HCEC 1CT (cell line): Measurements from ENCODE around the gene AKR1C2.
A peak's percentile ranks its signal among the peaks of the same experiment; 100 is the strongest.
"Not testable (repeated sequence)": the region's sequence is repeated elsewhere in the genome, so short reads cannot be mapped to it uniquely, and the experiment has no call there.

Source experiments
- DNase-seq: peaks from one replicate; pipeline ENCODE4 v3.0.0-alpha.2; 2017

AKR1C2 gene

GRCh38 chr10:4953405-4953804 is 50.3 kb downstream of the AKR1C2 start:
- DNase-seq, result no peak

- not testable (repeated sequence) for DNase-seq
Observed at GRCh38 chr10:4951512-4952162, 52.0 kb downstream of the AKR1C2 start.

- DNase-seq, result peak; percentile 97
Observed at GRCh38 chr10:4947635-4948596, 55.7 kb downstream of the AKR1C2 start.

- DNase-seq, result peak; percentile 69
Observed at GRCh38 chr10:4947039-4947634, 56.5 kb downstream of the AKR1C2 start.

- no peak for DNase-seq
Observed at GRCh38 chr10:4945766-4946717, 57.6 kb downstream of the AKR1C2 start.

- no peak for DNase-seq
Observed at GRCh38 chr10:4944841-4945240, 58.8 kb downstream of the AKR1C2 start.

GRCh38 chr10:4943821-4944220 is 59.8 kb downstream of the AKR1C2 start:
- no peak for DNase-seq

GRCh38 chr10:4943416-4943815 is 60.2 kb downstream of the AKR1C2 start:
- DNase-seq, result not testable (repeated sequence)

- DNase-seq, result peak; percentile 77
Observed at GRCh38 chr10:4942931-4943330, 60.7 kb downstream of the AKR1C2 start.

GRCh38 chr10:4941540-4942330 is 61.9 kb downstream of the AKR1C2 start:
- DNase-seq, result no peak

GRCh38 chr10:4940909-4941308 is 62.7 kb downstream of the AKR1C2 start:
- not testable (repeated sequence) for DNase-seq

- DNase-seq, result not testable (repeated sequence)
Observed at GRCh38 chr10:4940073-4940428, 63.6 kb downstream of the AKR1C2 start.

- no peak for DNase-seq
Observed at GRCh38 chr10:4939224-4940072, 64.2 kb downstream of the AKR1C2 start.
